Kidney (tissue), 14 donors: Measurements from ENCODE around the gene SLC25A48. TPM values are rescaled to one million over a fixed set of nuclear protein-coding genes. Genes with fewer than 3 reads are reported as not detected.

ENCODE experiments used
- DNase-seq, 5 donors: peaks; one replicate each; pipeline ENCODE4 v3.0.0-alpha.2; 2013 to 2020
- FAIRE-seq: peaks from 2 replicates; lab custom pipeline; 2012; peaks lifted over from hg19 to GRCh38; lab: Jason Lieb, UNC
- H3K27ac ChIP-seq, 2 donors: one replicate each; pipeline ENCODE4 v1.7.0; 2013; ENCODE audit warnings: low read depth in 2 of 2, low read length in 2 of 2, inconsistent platforms in 1 of 2
- H3K27me3 ChIP-seq: one replicate; pipeline ENCODE4 v1.7.1; 2013; ENCODE audit warnings: low read length, inconsistent platforms; ENCODE audit not compliant: control insufficient read depth, insufficient read depth
- H3K36me3 ChIP-seq, 3 donors: one replicate each; pipeline versions ENCODE4 v1.7.0 to v1.7.1; 2013; ENCODE audit warnings: low read length in 3 of 3, control low read depth in 1 of 3, inconsistent platforms in 1 of 3; ENCODE audit not compliant: insufficient read depth in 3 of 3, control insufficient read depth in 2 of 3
- H3K4me1 ChIP-seq, 3 donors: one replicate each; pipeline versions ENCODE4 v1.7.0 to v1.7.1; 2013; ENCODE audit warnings: low read length in 3 of 3, inconsistent platforms in 1 of 3, low read depth in 1 of 3; ENCODE audit not compliant: control insufficient read depth in 2 of 3, insufficient read depth in 2 of 3
- H3K4me3 ChIP-seq, 3 donors: one replicate each; pipeline versions ENCODE4 v1.7.0 to v1.8.1; 2013; ENCODE audit warnings: low read length in 3 of 3, control low read depth in 1 of 3, inconsistent platforms in 1 of 3
- H3K9ac ChIP-seq, 3 donors: one replicate each; pipeline versions ENCODE4 v1.7.0 to v1.7.1; 2013; ENCODE audit warnings: low read length in 3 of 3, control low read depth in 1 of 3, inconsistent platforms in 1 of 3
- H3K9me3 ChIP-seq, 3 donors: one replicate each; pipeline versions ENCODE4 v1.7.0 to v1.7.1; 2013; ENCODE audit warnings: low read length in 3 of 3, control low read depth in 1 of 3, inconsistent platforms in 1 of 3; ENCODE audit not compliant: control insufficient read depth in 2 of 3, insufficient read depth in 1 of 3
- intact Hi-C: fragments of 100-400 bp; cut with DNase I; formaldehyde crosslinking; loops from one replicate; pipeline ENCODE4 v1.11.1; 2022
- polyA plus RNA-seq: library from polyadenylated mRNA; stranded (reverse); fragments of 350-450 nt; fragmentation: Illumina TruSeq; extraction: RNeasy Lipid Tissue Mini Kit (QIAGEN cat#74804); gene quantifications from one replicate; pipeline ENCODE4 v1.2.3, GENCODE V29; 2014; ENCODE audit warnings: low read depth, low replicate concordance; ENCODE audit not compliant: insufficient read depth
- total RNA-seq: library from RNA; stranded (reverse); fragmentation: NEBNext Ultra II Directional; extraction: Animal tissue kit (Norgen Biotek cat#: 25700); gene quantifications from one replicate; pipeline ENCODE4 v1.2.1, GENCODE V29; 2021
- TF ChIP-seq, protein P1 (sequence below): IDR thresholded peaks from 3 replicates; pipeline ENCODE4 v1.5.1; 2012; ENCODE audit warnings: mild to moderate bottlenecking, moderate library complexity, borderline replicate concordance; ENCODE audit not compliant: insufficient read depth; ENCODE audit errors: extremely low read depth
- donor health status: control.
- donor health status: control.
- donor health status: control.
- donor health status: control.
- donor health status: control.
- donor health status: DM: yes; HTN: yes; CAD: no.
- donor health status: Normal renal cell carcinoma (clear cell type).

Gene SLC25A48
- total and polyA plus RNA-seq, 2 donors from 2014 or later = 1.7 to 10.4 TPM

DNA sequence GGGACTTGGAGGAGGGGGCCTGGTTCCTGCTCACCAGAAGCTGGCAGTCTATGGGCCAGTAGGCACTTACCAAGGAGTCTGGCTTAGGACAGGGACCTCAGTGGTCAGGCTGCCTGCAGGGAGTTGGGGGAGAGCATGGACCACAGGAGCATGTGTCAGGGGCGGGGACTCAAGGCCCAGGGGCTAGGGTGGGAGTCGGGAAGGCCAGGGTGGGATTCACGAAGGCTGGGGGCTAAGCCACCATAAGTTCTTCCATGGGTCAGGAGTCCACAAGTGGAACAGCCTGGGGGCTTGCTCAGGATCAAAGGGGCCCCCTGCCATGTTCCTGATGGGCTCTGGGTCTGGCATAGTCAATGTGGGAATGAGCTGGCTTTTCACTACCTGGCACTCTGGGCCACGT, 11.5 kb upstream of the SLC25A48 start:
- TF ChIP-seq, protein P1, sequence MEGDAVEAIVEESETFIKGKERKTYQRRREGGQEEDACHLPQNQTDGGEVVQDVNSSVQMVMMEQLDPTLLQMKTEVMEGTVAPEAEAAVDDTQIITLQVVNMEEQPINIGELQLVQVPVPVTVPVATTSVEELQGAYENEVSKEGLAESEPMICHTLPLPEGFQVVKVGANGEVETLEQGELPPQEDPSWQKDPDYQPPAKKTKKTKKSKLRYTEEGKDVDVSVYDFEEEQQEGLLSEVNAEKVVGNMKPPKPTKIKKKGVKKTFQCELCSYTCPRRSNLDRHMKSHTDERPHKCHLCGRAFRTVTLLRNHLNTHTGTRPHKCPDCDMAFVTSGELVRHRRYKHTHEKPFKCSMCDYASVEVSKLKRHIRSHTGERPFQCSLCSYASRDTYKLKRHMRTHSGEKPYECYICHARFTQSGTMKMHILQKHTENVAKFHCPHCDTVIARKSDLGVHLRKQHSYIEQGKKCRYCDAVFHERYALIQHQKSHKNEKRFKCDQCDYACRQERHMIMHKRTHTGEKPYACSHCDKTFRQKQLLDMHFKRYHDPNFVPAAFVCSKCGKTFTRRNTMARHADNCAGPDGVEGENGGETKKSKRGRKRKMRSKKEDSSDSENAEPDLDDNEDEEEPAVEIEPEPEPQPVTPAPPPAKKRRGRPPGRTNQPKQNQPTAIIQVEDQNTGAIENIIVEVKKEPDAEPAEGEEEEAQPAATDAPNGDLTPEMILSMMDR = no peak
- Histone ChIP-seq H3K36me3 (no peaks in the 10 kb centered on the region), H3K9ac (no peak overlapping the region), H3K4me3 (no peak overlapping the region), H3K9me3 (no peaks in the 10 kb centered on the region), H3K4me1 (no peaks in the 10 kb centered on the region), H3K27me3 (no peaks in the 10 kb centered on the region), H3K27ac (no peak overlapping the region)
- no peak for DNase-seq
- no peak for FAIRE-seq
- intact Hi-C loops = loop anchor here (10.0 kb wide), 1 partner anchor 268 kb away; no protein-coding TSS in a partner anchor

DNA sequence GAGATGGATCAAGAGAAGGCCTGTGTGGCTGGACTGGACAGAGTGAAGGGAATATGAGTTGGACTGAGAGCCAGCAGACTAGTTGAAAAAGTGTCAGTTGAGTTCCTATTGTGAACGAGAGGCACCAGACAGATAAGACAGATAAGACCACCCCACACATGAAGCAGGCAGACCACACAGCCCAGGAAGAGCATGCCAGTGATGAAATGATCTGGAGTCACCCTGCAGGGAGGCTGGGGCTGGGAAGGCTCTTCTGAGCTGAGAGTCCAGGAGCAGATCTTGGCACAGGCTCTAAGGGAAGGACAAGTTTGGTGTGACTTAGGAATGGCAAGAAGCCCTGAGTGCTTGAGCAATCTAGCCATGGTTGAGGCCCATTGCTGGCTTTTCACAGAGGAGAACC, 10.6 kb upstream of the SLC25A48 start:
- intact Hi-C loops = loop anchor here (10.0 kb wide), 1 partner anchor 269 kb away; no protein-coding TSS in a partner anchor
- FAIRE-seq (no peak), DNase-seq (no peak)
- Histone ChIP-seq H3K27me3 (no peaks in the 10 kb centered on the region), H3K27ac (no peak overlapping the region), H3K9me3 (no peaks in the 10 kb centered on the region), H3K4me1 (no peaks in the 10 kb centered on the region), H3K4me3 (no peak overlapping the region), H3K36me3 (no peaks in the 10 kb centered on the region), H3K9ac (no peak overlapping the region)
- TF ChIP-seq, protein P1 = no peak

DNA sequence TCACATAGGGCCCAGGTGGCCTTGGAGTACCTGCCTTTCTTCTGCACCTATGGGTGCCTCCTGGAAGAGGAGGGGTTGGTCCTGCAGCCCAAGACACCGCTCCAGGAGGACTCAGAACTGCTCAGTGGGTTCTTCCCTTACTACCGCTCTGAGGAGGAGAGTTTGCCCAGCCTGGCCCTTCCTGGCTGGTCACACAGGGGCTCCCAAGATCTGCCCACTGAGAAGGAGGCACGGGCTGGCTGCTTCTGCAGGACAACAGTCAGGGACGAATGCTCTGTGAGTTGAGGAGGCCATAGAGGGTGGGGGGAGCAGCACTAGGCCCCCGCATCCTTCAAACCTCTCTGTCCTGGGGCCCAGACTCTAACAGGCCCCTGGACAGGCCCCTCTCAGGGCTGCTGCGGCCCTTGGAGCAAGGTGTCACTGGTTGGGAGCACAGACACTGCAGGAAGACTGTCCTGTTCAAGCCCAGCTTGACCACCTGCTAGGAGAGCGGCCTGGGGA, 9.9 kb upstream of the SLC25A48 start:
- intact Hi-C loops = loop anchor here (10.0 kb wide), 1 partner anchor 270 kb away; no protein-coding TSS in a partner anchor

More for the DNA sequence above, 9.9 kb upstream of the SLC25A48 start:
- DNase-seq (no peak), FAIRE-seq (no peak)
- Histone ChIP-seq H3K4me1 (no peaks in the 10 kb centered on the region), H3K4me3 (no peak overlapping the region), H3K9me3 (no peaks in the 10 kb centered on the region), H3K9ac (no peak overlapping the region), H3K27ac (no peak overlapping the region), H3K36me3 (no peaks in the 10 kb centered on the region), H3K27me3 (no peaks in the 10 kb centered on the region)
- TF ChIP-seq, protein P1 = no peak
